Esophagus squamous epithelium (tissue), 4 donors: ENCODE data around the gene SRF.

Experiments
- CTCF ChIP-seq, 6 experiments: fragments of 450-650 bp in 4 of 6; fragments of 200-600 bp in 2 of 6; sonication (generic) in 2 of 6; IDR thresholded peaks; one replicate each; pipeline ENCODE4 v1.5.1; 2016 to 2019; ENCODE audit warnings: antibody characterized with exemption in 6 of 6, mild to moderate bottlenecking in 4 of 6, moderate library complexity in 4 of 6
- POLR2A ChIP-seq, 4 donors: fragments of 450-650 bp; IDR thresholded peaks; one replicate each; pipeline ENCODE4 v1.6.1; 2017; ENCODE audit warnings: antibody characterized with exemption in 4 of 4, mild to moderate bottlenecking in 4 of 4, moderate library complexity in 3 of 4

GRCh38 chr6:43219119-43219518, 48.0 kb downstream of the SRF start:
- TF ChIP-seq CTCF (IDR thresholded peaks at IDR 0.05) (no peak), POLR2A (IDR thresholded peaks at IDR 0.05) (no peak)
